GM12801 (cell line): Measurements from ENCODE around the gene CEACAM16.

Experiments
- CTCF ChIP-seq: IDR thresholded peaks from one replicate; pipeline ENCODE4 v1.5.1; 2011; ENCODE audit warnings: control low read depth; ENCODE audit not compliant: insufficient read length; ENCODE audit errors: extremely low read depth

The CEACAM16 gene

GRCh38 chr19:44698492-44699201 is at the start of gene CEACAM16:
TSS of gene CEACAM16 (plus strand) at chr19:44699151. CDS start at chr19:44701457, 2,306 bp downstream.
- TF ChIP-seq CTCF, result no peak

- TF ChIP-seq CTCF, result no peak
These were observed 49.3 kb upstream of the CEACAM16 start for GRCh38 chr19:44649578-44650145.

GRCh38 chr19:44653343-44653742 is 45.6 kb upstream of the CEACAM16 start:
- TF ChIP-seq CTCF, result no peak

GRCh38 chr19:44653977-44654774 is 44.8 kb upstream of the CEACAM16 start:
- no peak for TF ChIP-seq CTCF

GRCh38 chr19:44657211-44657921 is 41.6 kb upstream of the CEACAM16 start:
- no peak for TF ChIP-seq CTCF

- TF ChIP-seq CTCF, result no peak
These were observed 40.8 kb upstream of the CEACAM16 start for GRCh38 chr19:44658069-44658733.

GRCh38 chr19:44660081-44660480 is 38.9 kb upstream of the CEACAM16 start:
- TF ChIP-seq CTCF, result no peak
